Right lobe of liver (tissue), 4 donors: ENCODE measurements around the gene BTF3.

Source experiments
- POLR2A ChIP-seq: fragments of 450-650 bp; IDR thresholded peaks from one replicate; pipeline ENCODE4 v1.6.1; 2017; ENCODE audit warnings: antibody characterized with exemption, mild to moderate bottlenecking
- TF ChIP-seq, protein P1 (sequence below), 4 donors: fragments of 200-600 bp in 3 of 4; fragments of 450-650 bp in 1 of 4; IDR thresholded peaks; one replicate each; pipeline versions ENCODE4 v1.5.1 to v1.8.0; 2016 to 2022; ENCODE audit warnings: antibody characterized with exemption in 4 of 4, mild to moderate bottlenecking in 2 of 4
- donor health status: DM: no; HTN: no; CAD: no.
- donor health status: DM: no; HTN: no; CAD: no.
- donor health status: DM: no; HTN: yes; CAD: no.

DNA sequence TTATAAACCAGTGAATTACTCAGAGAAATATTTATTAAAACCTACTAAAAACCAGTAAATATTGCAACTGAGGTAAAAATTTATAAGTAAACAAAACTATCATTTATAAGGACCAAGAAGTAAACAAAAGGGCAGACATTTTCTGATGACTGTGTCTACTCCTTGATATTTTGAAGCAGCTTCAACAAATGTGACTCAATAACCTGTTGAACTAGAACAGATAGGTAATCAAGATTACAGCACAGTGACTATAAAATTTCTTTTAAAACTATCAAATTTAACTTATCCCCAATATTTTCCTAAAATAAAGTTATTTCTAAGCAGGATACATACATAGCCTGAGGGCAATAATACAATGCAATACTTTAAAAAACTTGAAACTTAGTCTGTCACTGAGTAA lies 54.4 kb downstream of the BTF3 start:
- TF ChIP-seq, protein P1, sequence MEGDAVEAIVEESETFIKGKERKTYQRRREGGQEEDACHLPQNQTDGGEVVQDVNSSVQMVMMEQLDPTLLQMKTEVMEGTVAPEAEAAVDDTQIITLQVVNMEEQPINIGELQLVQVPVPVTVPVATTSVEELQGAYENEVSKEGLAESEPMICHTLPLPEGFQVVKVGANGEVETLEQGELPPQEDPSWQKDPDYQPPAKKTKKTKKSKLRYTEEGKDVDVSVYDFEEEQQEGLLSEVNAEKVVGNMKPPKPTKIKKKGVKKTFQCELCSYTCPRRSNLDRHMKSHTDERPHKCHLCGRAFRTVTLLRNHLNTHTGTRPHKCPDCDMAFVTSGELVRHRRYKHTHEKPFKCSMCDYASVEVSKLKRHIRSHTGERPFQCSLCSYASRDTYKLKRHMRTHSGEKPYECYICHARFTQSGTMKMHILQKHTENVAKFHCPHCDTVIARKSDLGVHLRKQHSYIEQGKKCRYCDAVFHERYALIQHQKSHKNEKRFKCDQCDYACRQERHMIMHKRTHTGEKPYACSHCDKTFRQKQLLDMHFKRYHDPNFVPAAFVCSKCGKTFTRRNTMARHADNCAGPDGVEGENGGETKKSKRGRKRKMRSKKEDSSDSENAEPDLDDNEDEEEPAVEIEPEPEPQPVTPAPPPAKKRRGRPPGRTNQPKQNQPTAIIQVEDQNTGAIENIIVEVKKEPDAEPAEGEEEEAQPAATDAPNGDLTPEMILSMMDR (IDR thresholded peaks at IDR 0.05), result no peak
- no peak for TF ChIP-seq POLR2A
